Measurements from ENCODE around the gene BAIAP2L1. TPM values are rescaled to one million over a fixed set of nuclear protein-coding genes. Genes with fewer than 3 reads are reported as not detected.
"Not testable (repeated sequence)": the region's sequence is repeated elsewhere in the genome, so short reads cannot be mapped to it uniquely, and the experiment has no call there.

Gene BAIAP2L1
- total and polyA plus RNA-seq, 2 donors (not counting 3 experiments of a cell fraction or from before 2014, with no cell fraction given), result 0.32 to 1.1 TPM

DNA sequence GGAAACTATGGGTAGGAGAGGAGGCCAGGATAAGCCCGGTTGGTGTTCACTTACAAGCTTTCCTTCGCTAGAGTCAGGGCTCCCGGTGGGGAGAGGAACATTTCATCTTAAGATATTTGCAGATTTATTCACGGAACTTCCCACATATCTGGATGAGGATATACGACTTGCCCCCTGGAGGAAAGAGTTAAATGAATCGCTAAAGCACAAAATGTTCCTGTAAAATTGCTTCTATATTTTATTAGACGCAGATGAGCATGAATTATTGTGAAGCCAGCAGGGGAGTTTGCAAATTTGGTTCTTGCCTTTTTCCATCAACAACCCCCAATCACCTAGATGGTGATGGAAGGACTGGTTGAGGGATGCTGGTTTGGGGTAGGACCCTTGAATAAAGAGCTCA, 47.9 kb upstream of the BAIAP2L1 start:
- no peaks in the 10 kb centered on the region for H3K9me3 ChIP-seq (replicated peaks; ENCODE audit: control insufficient read depth, insufficient read depth, low read length)
- no peaks in the 10 kb centered on the region for H3K4me1 ChIP-seq (ENCODE audit: control insufficient read depth, extremely low read depth, insufficient read depth, low read length)
- H3K27ac ChIP-seq (ENCODE audit: insufficient read depth, low read depth, low read length), result no peak overlapping the region
- CTCF ChIA-PET, result no interaction called here
- no peaks in the 10 kb centered on the region for H4K20me1 ChIP-seq (replicated peaks; ENCODE audit: control insufficient read depth, extremely low read depth, insufficient read depth, low read length)
- H3K4me2 ChIP-seq (ENCODE audit: insufficient read depth, low read length), result no peak overlapping the region
- H3K9me1 ChIP-seq (replicated peaks; ENCODE audit: control insufficient read depth, extremely low read depth, insufficient read depth, low read length), result no peaks in the 10 kb centered on the region
- FAIRE-seq (no peak), DNase-seq (ENCODE audit: low read depth, low spot score) (no peak)
- dilution Hi-C loops (cut with MboI; ENCODE audit: extremely low pct_ligation_motif_present, low sequenced_read_pairs) (no loop called here), intact Hi-C loops (cut with micrococcal nuclease) (no loop called here)
- H2AFZ ChIP-seq (ENCODE audit: low read depth, low read length), result no peak overlapping the region
- H3K4me3 ChIP-seq (replicated peaks in 1 of 3; ENCODE audit: insufficient read depth in 1 of 3, low read depth in 1 of 3, low read length in 3 of 3), result no peak overlapping the region
- no peaks in the 10 kb centered on the region for H3K79me2 ChIP-seq (ENCODE audit: control insufficient read depth, insufficient read depth, low read length)
- H3K9ac ChIP-seq (replicated peaks; ENCODE audit: extremely low read depth, insufficient read depth, low read length), result no peak overlapping the region
- no peaks in the 10 kb centered on the region for H3K36me3 ChIP-seq (ENCODE audit: control insufficient read depth in 2 of 2, extremely low read depth in 1 of 2, insufficient read depth in 2 of 2, low read length in 2 of 2)
- POLR2A ChIA-PET, result no interaction called here
- no TSS peak for BruUV-seq (replicated peaks)
- TF ChIP-seq POLR2A (IDR thresholded peaks at IDR 0.05; ENCODE audit: low read depth, low read length) (no peak), FOS (IDR thresholded peaks at IDR 0.05; ENCODE audit: borderline replicate concordance, insufficient read depth, low read length) (no peak), MYC (IDR thresholded peaks at IDR 0.05; ENCODE audit: low read depth, low read length) (no peak), GATA2 (IDR thresholded peaks at IDR 0.05; ENCODE audit: insufficient read depth, insufficient read length, low read depth, low read length) (no peak), POLR2AphosphoS5 (IDR thresholded peaks at IDR 0.05; ENCODE audit: insufficient read depth, low read depth, low read length) (no peak), JUN (IDR thresholded peaks at IDR 0.05; ENCODE audit: borderline replicate concordance, insufficient read depth, insufficient read length, low read depth) (no peak), EZH2 (IDR thresholded peaks at IDR 0.05; ENCODE audit: borderline replicate concordance, low read depth, low read length, severe bottlenecking) (no peak)
- TF ChIP-seq, protein P1, sequence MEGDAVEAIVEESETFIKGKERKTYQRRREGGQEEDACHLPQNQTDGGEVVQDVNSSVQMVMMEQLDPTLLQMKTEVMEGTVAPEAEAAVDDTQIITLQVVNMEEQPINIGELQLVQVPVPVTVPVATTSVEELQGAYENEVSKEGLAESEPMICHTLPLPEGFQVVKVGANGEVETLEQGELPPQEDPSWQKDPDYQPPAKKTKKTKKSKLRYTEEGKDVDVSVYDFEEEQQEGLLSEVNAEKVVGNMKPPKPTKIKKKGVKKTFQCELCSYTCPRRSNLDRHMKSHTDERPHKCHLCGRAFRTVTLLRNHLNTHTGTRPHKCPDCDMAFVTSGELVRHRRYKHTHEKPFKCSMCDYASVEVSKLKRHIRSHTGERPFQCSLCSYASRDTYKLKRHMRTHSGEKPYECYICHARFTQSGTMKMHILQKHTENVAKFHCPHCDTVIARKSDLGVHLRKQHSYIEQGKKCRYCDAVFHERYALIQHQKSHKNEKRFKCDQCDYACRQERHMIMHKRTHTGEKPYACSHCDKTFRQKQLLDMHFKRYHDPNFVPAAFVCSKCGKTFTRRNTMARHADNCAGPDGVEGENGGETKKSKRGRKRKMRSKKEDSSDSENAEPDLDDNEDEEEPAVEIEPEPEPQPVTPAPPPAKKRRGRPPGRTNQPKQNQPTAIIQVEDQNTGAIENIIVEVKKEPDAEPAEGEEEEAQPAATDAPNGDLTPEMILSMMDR (IDR thresholded peaks at IDR 0.05; ENCODE audit: extremely low read depth in 1 of 2, insufficient read depth in 1 of 2, low read depth in 1 of 2, low read length in 2 of 2), result no peak
- TF ChIP-seq, protein P2, sequence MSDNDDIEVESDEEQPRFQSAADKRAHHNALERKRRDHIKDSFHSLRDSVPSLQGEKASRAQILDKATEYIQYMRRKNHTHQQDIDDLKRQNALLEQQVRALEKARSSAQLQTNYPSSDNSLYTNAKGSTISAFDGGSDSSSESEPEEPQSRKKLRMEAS (IDR thresholded peaks at IDR 0.05; ENCODE audit: insufficient read depth, insufficient read length), result no peak
- H3K27me3 ChIP-seq (ENCODE audit: control insufficient read depth in 2 of 2, insufficient read depth in 2 of 2, low read length in 2 of 2), result no peaks in the 10 kb centered on the region

DNA sequence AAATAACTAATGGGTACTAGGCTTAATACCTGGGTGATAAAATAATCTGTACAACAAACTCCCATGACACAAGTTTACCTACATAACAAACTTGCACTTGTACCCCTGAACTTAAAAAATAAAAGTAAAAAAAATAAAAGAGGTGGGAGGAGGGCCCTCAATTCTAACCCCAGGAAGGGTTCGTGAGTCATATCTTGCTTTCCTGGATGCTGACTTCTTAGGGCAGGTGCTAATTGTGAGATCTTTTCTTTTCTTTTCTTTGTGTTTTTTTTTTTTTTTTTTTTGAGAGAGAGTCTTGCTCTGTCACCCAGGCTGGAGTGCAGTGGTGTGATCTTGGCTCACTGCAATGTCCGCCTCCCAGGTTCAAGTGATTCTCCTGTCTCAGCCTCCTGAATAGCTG, 40.1 kb upstream of the BAIAP2L1 start:
- BruUV-seq (replicated peaks); H3K9ac ChIP-seq (replicated peaks; ENCODE audit: extremely low read depth, insufficient read depth, low read length); DNase-seq (ENCODE audit: low read depth, low spot score); intact Hi-C loops (cut with micrococcal nuclease); dilution Hi-C loops (cut with MboI; ENCODE audit: extremely low pct_ligation_motif_present, low sequenced_read_pairs); H3K79me2 ChIP-seq (ENCODE audit: control insufficient read depth, insufficient read depth, low read length); H3K9me1 ChIP-seq (replicated peaks; ENCODE audit: control insufficient read depth, extremely low read depth, insufficient read depth, low read length); H3K4me2 ChIP-seq (ENCODE audit: insufficient read depth, low read length); H3K36me3 ChIP-seq (ENCODE audit: control insufficient read depth in 2 of 2, extremely low read depth in 1 of 2, insufficient read depth in 2 of 2, low read length in 2 of 2); H2AFZ ChIP-seq (ENCODE audit: low read depth, low read length); H4K20me1 ChIP-seq (replicated peaks; ENCODE audit: control insufficient read depth, extremely low read depth, insufficient read depth, low read length); H3K4me3 ChIP-seq (replicated peaks in 1 of 3; ENCODE audit: insufficient read depth in 1 of 3, low read depth in 1 of 3, low read length in 3 of 3); H3K9me3 ChIP-seq (replicated peaks; ENCODE audit: control insufficient read depth, insufficient read depth, low read length); H3K4me1 ChIP-seq (ENCODE audit: control insufficient read depth, extremely low read depth, insufficient read depth, low read length); POLR2A ChIA-PET; FAIRE-seq; H3K27me3 ChIP-seq (ENCODE audit: control insufficient read depth in 2 of 2, insufficient read depth in 2 of 2, low read length in 2 of 2); H3K27ac ChIP-seq (ENCODE audit: insufficient read depth, low read depth, low read length); CTCF ChIA-PET: not testable (repeated sequence)

Data from endothelial cell of umbilical vein (primary cell).